Measurements from ENCODE around the gene MZF1. TPM values are rescaled to one million over a fixed set of nuclear protein-coding genes. Genes with fewer than 3 reads are reported as not detected.

MZF1 gene
- total RNA-seq, 1 experiment from 2014 or later: not detected

DNA sequence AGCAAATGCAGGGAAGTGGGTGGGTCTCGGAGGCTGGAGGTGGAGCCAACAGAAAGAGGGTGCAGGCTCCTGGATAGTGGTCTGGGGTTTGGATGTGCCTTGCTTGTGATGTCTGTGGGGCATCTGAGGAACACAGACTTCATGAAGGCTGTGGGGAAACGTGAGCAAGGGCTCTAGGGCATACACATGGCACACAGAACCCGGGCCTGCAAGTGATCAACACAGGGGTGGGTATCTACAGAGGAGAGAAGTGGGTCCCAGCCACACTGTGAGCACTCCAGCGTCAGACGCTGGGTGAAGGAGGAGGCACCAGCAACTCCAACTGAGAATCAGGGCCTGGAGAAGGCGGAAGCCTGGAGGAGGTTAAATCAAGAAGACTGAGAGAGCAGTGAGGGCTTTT, 9.3 kb downstream of the MZF1 start:
- no peak overlapping the region for H2AFZ ChIP-seq
- no peak overlapping the region for H3K27ac ChIP-seq
- H3K9me3 ChIP-seq (ENCODE audit: insufficient read depth, low read depth): no peaks in the 10 kb centered on the region
- H3K27me3 ChIP-seq (ENCODE audit: insufficient read depth, low read depth): no peaks in the 10 kb centered on the region
- H3K36me3 ChIP-seq (ENCODE audit: low read depth): no peaks in the 10 kb centered on the region
- ChIA-PET POLR2A (ENCODE audit: unreplicated experiment) (no interaction called here), CTCF (no interaction called here)
- no peak overlapping the region for H3K4me2 ChIP-seq
- no peaks in the 10 kb centered on the region for H4K20me1 ChIP-seq (ENCODE audit: insufficient read depth)
- no peaks in the 10 kb centered on the region for H3K4me1 ChIP-seq (replicated peaks; ENCODE audit: insufficient read depth)
- H3K4me3 ChIP-seq: no peak overlapping the region
- no peaks in the 10 kb centered on the region for H3K9me2 ChIP-seq (ENCODE audit: insufficient read depth)
- intact Hi-C loops (cut with micrococcal nuclease; ENCODE audit: unreplicated experiment): no loop called here
- BruUV-seq (replicated peaks): no TSS peak
- TF ChIP-seq, protein P1, sequence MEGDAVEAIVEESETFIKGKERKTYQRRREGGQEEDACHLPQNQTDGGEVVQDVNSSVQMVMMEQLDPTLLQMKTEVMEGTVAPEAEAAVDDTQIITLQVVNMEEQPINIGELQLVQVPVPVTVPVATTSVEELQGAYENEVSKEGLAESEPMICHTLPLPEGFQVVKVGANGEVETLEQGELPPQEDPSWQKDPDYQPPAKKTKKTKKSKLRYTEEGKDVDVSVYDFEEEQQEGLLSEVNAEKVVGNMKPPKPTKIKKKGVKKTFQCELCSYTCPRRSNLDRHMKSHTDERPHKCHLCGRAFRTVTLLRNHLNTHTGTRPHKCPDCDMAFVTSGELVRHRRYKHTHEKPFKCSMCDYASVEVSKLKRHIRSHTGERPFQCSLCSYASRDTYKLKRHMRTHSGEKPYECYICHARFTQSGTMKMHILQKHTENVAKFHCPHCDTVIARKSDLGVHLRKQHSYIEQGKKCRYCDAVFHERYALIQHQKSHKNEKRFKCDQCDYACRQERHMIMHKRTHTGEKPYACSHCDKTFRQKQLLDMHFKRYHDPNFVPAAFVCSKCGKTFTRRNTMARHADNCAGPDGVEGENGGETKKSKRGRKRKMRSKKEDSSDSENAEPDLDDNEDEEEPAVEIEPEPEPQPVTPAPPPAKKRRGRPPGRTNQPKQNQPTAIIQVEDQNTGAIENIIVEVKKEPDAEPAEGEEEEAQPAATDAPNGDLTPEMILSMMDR (conservative IDR thresholded peaks at IDR 0.05): no peak
- TF ChIP-seq EZH2 (IDR thresholded peaks at IDR 0.05; ENCODE audit: low read depth): no peak
- no peaks in the 10 kb centered on the region for H3K79me2 ChIP-seq (ENCODE audit: low read depth)
- no peak for DNase-seq
- H3F3A ChIP-seq (ENCODE audit: insufficient read depth, low read depth): no peaks in the 10 kb centered on the region

DNA sequence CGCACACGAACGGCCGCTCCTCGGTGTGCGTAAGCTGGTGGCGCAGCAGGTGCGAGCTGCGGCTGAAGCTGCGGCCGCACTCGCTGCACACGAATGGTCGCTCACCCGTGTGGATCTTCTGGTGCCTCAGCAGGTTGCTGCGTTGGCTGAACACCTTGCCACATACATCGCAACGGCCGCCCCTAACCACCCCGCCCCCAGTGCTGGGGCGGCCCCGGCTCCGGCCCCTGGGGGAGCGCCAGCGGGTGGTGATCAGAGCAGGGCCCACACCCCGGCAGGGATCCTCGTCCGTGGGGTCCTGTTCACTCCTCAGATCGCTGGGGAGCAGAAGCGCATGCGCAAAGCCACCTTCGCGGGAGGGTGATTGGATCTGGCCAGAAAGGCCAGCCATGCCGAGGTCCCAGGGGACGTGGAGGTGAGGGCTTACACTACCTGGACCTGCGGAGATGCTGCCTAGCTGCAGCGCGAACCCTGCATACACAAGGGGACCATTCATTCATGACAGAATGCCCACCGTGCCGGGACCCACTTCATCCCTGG, 10.0 kb downstream of the MZF1 start:
- H3K4me3 ChIP-seq: no peak overlapping the region
- no peak overlapping the region for H3K4me2 ChIP-seq
- no TSS peak for BruUV-seq (replicated peaks)
- H3F3A ChIP-seq (ENCODE audit: insufficient read depth, low read depth): no peaks in the 10 kb centered on the region
- no peaks in the 10 kb centered on the region for H3K79me2 ChIP-seq (ENCODE audit: low read depth)
- H3K27me3 ChIP-seq (ENCODE audit: insufficient read depth, low read depth): no peaks in the 10 kb centered on the region
- no peaks in the 10 kb centered on the region for H3K9me2 ChIP-seq (ENCODE audit: insufficient read depth)
- intact Hi-C loops (cut with micrococcal nuclease; ENCODE audit: unreplicated experiment): no loop called here
- TF ChIP-seq, protein P1 (conservative IDR thresholded peaks at IDR 0.05): no peak
- no peak for TF ChIP-seq EZH2 (IDR thresholded peaks at IDR 0.05; ENCODE audit: low read depth)
- H3K27ac ChIP-seq: no peak overlapping the region
- no peaks in the 10 kb centered on the region for H3K36me3 ChIP-seq (ENCODE audit: low read depth)
- no peaks in the 10 kb centered on the region for H3K4me1 ChIP-seq (replicated peaks; ENCODE audit: insufficient read depth)
- H4K20me1 ChIP-seq (ENCODE audit: insufficient read depth): no peaks in the 10 kb centered on the region
- no peak for DNase-seq
- CTCF ChIA-PET: no interaction called here
- no peak overlapping the region for H2AFZ ChIP-seq
- POLR2A ChIA-PET (ENCODE audit: unreplicated experiment): no interaction called here
- H3K9me3 ChIP-seq (ENCODE audit: insufficient read depth, low read depth): no peaks in the 10 kb centered on the region

DNA sequence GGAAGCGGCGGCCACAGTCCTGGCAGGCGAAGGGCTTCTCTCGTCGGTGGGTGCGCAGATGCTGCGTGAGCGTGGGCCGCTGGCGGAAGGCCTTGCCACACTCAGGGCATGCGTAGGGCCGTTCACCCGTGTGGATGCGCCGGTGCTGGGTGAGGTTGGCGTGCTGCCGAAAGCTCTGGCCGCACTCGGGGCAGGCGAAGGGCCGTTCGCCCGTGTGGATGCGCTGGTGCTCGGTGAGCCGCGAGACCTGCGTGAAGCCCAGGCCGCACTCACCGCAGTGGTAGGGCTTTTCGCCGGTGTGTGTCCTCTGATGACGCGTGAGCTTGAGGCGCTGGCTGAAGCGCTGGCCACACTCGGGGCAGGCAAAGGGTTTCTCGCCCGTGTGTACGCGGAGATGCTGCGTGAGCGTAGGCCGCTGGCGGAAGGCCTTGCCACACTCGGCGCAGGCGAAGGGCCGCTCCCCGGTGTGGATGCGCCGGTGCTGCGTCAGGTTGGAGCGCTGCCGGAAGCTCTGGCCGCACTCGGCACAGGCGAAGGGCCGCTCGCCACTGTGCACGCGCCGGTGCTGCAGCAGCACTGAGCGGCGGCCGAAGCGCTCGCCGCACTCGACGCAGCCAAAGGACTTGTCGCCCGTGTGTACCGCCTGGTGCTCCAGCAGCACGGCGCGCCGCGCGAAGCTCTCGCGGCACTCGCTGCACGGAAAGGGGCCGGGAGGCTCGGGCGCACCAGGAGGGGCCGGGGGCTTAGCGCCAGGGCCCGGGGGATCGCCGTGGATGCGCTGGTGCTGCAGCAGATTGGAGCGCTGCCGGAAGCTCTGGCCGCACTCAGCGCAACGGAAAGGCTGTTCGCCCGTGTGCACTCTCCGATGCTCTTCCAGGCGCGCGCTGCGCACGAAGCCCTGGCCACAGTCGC, 10.8 kb downstream of the MZF1 start:
- no peak overlapping the region for H3K4me2 ChIP-seq
- no TSS peak for BruUV-seq (replicated peaks)

More for the DNA sequence above, 10.8 kb downstream of the MZF1 start:
- POLR2A ChIA-PET (ENCODE audit: unreplicated experiment): no interaction called here
- CTCF ChIA-PET: no interaction called here
- Histone ChIP-seq H3F3A (ENCODE audit: insufficient read depth, low read depth) (no peaks in the 10 kb centered on the region), H3K27me3 (ENCODE audit: insufficient read depth, low read depth) (no peaks in the 10 kb centered on the region), H2AFZ (no peak overlapping the region), H4K20me1 (ENCODE audit: insufficient read depth) (no peaks in the 10 kb centered on the region), H3K36me3 (ENCODE audit: low read depth) (no peaks in the 10 kb centered on the region), H3K9me3 (ENCODE audit: insufficient read depth, low read depth) (no peaks in the 10 kb centered on the region), H3K27ac (no peak overlapping the region), H3K4me3 (no peak overlapping the region), H3K79me2 (ENCODE audit: low read depth) (no peaks in the 10 kb centered on the region), H3K4me1 (replicated peaks; ENCODE audit: insufficient read depth) (no peaks in the 10 kb centered on the region), H3K9me2 (ENCODE audit: insufficient read depth) (no peaks in the 10 kb centered on the region)
- TF ChIP-seq, protein P1 (conservative IDR thresholded peaks at IDR 0.05): no peak
- no peak for TF ChIP-seq EZH2 (IDR thresholded peaks at IDR 0.05; ENCODE audit: low read depth)
- intact Hi-C loops (cut with micrococcal nuclease; ENCODE audit: unreplicated experiment): no loop called here
- no peak for DNase-seq
